K562 (cell line): Measurements from ENCODE around the gene GOLGA6D.

ENCODE experiments used
- CREBBP ChIP-seq: IDR thresholded peaks from one replicate; pipeline ENCODE4 v1.6.1; 2012; ENCODE audit warnings: low read depth, mild to moderate bottlenecking, control low read depth, inconsistent platforms, low read length
- HDGF ChIP-seq: fragments of 450-650 bp; IDR thresholded peaks from 2 replicates; pipeline ENCODE4 v1.6.1; 2016
- KAT8 ChIP-seq: fragments of 450-650 bp; IDR thresholded peaks from 2 replicates; pipeline ENCODE4 v1.6.1; 2016; ENCODE audit warnings: low read depth, mild to moderate bottlenecking
- PRMT5 ChIP-seq: sonication (generic); formaldehyde crosslinking; IDR thresholded peaks from 2 replicates; pipeline ENCODE4 v1.5.0; 2020; ENCODE audit warnings: missing genetic modification reagents
- ZNF431 ChIP-seq: sonication (generic); formaldehyde crosslinking; IDR thresholded peaks from 2 replicates; pipeline ENCODE4 v1.8.0; 2022; ENCODE audit warnings: mild to moderate bottlenecking, missing genetic modification reagents

DNA sequence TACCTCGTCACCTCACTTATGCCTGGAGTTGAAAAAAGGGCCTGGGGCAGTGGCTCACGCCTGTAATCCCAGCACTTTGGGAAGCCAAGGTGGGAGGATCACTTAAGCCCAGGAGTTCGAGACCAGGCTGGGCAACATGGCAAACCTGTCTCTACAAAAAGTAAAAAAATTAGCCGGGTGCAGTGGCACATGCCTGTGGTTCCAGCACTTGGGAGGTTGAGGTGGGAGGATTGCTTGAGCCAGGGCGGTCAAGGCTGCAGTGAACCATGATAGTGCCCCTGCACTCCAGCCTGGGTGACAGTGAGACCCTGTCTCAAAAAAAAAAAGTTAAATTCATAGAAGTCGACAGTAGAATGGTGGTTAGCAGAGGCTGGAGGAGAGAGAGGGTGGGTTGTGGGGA lies 59.6 kb downstream of the GOLGA6D start:
- TF ChIP-seq PRMT5 (CRISPR knock-in tag) (no peak), CREBBP (no peak), HDGF (no peak), ZNF431 (CRISPR knock-in tag) (no peak), KAT8 (no peak)
